Activated naive CD8-positive, alpha-beta T cell (primary cell): ENCODE measurements around the gene ITGA5.
A peak's percentile ranks its signal among the peaks of the same experiment; 100 is the strongest.

Experiments used
- H3K27ac Mint-ChIP-seq: one replicate; pipeline ENCODE4 v1.8.0; 2021; ENCODE audit warnings: mixed read lengths
- H3K27me3 Mint-ChIP-seq: one replicate; pipeline ENCODE4 v1.8.0; 2021; ENCODE audit warnings: mixed read lengths
- H3K36me3 Mint-ChIP-seq: one replicate; pipeline ENCODE4 v1.8.0; 2021; ENCODE audit warnings: mixed read lengths
- H3K4me1 Mint-ChIP-seq: one replicate; pipeline ENCODE4 v1.8.0; 2021; ENCODE audit warnings: low read depth, mixed read lengths
- H3K4me3 Mint-ChIP-seq: one replicate; pipeline ENCODE4 v1.8.0; 2021; ENCODE audit warnings: mild to moderate bottlenecking, mixed read lengths
- H3K9me3 Mint-ChIP-seq: one replicate; pipeline ENCODE4 v1.8.0; 2021; ENCODE audit warnings: low read depth, mixed read lengths

Gene ITGA5

GRCh38 chr12:54352022-54352531, 67.0 kb downstream of the ITGA5 start:
- Mint-ChIP-seq H3K36me3 (peaks cover 7% of the 10 kb centered on the region), H3K9me3 (no peaks in the 10 kb centered on the region), H3K27me3 (no peaks in the 10 kb centered on the region), H3K4me1 (peaks cover 17% of the 10 kb centered on the region), H3K27ac (peak overlapping the region; percentile 68), H3K4me3 (peak overlapping the region; percentile 82)

GRCh38 chr12:54351341-54351740, 67.7 kb downstream of the ITGA5 start:
- peaks cover 7% of the 10 kb centered on the region for H3K36me3 Mint-ChIP-seq
- no peak overlapping the region for H3K27ac Mint-ChIP-seq
- H3K9me3 Mint-ChIP-seq: no peaks in the 10 kb centered on the region
- H3K27me3 Mint-ChIP-seq: no peaks in the 10 kb centered on the region
- H3K4me1 Mint-ChIP-seq: peaks cover 17% of the 10 kb centered on the region
- H3K4me3 Mint-ChIP-seq: no peak overlapping the region

GRCh38 chr12:54350743-54351142, 68.3 kb downstream of the ITGA5 start:
- no peak overlapping the region for H3K4me3 Mint-ChIP-seq
- H3K36me3 Mint-ChIP-seq: peaks cover 7% of the 10 kb centered on the region
- H3K9me3 Mint-ChIP-seq: no peaks in the 10 kb centered on the region
- peaks cover 17% of the 10 kb centered on the region for H3K4me1 Mint-ChIP-seq
- H3K27me3 Mint-ChIP-seq: no peaks in the 10 kb centered on the region
- no peak overlapping the region for H3K27ac Mint-ChIP-seq

GRCh38 chr12:54349679-54350078, 69.4 kb downstream of the ITGA5 start:
- Mint-ChIP-seq H3K27me3 (no peaks in the 10 kb centered on the region), H3K27ac (no peak overlapping the region), H3K4me3 (no peak overlapping the region), H3K36me3 (peaks cover 7% of the 10 kb centered on the region), H3K4me1 (peaks cover 17% of the 10 kb centered on the region), H3K9me3 (no peaks in the 10 kb centered on the region)

GRCh38 chr12:54349036-54349435, 70.0 kb downstream of the ITGA5 start:
- Mint-ChIP-seq H3K36me3 (peaks cover 7% of the 10 kb centered on the region), H3K9me3 (no peaks in the 10 kb centered on the region), H3K4me1 (peaks cover 17% of the 10 kb centered on the region), H3K27me3 (no peaks in the 10 kb centered on the region), H3K27ac (no peak overlapping the region), H3K4me3 (no peak overlapping the region)
